Measurements from ENCODE around the gene KLC1. TPM values are rescaled to one million over a fixed set of nuclear protein-coding genes. Genes with fewer than 3 reads are reported as not detected.

Gene KLC1
- total RNA-seq, 1 donor from 2014 or later: 211 TPM

DNA sequence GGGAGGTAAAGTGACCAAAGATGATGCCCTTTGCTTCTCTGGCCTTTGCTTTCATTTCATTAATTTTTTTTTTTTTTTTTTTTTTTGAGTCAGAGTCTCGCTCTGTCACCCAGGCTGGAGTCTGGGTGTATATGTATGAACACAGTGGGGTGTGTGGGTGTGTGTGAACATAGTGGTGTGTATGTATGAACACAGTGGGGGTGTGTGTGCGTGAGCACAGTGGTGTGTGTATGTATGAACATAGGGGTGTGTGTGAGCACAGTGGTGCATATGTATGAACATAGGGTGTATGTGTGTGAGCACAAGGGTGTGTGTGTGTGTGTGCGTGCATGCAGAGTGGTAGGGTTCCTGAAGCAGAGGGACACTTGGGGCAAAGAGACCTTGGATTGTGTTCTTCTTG is 9.6 kb downstream of the KLC1 start:
- DNase-seq (ENCODE audit: extremely low spot score, unreplicated experiment): no peak
- Mint-ChIP-seq H3K4me1 (ENCODE audit: unreplicated experiment) (peaks cover 37% of the 10 kb centered on the region), H3K36me3 (ENCODE audit: unreplicated experiment) (peaks cover 5% of the 10 kb centered on the region), H3K27me3 (ENCODE audit: unreplicated experiment) (no peaks in the 10 kb centered on the region), H3K9me3 (ENCODE audit: unreplicated experiment) (no peaks in the 10 kb centered on the region), H3K27ac (ENCODE audit: unreplicated experiment) (no peak overlapping the region), H3K4me3 (ENCODE audit: unreplicated experiment) (no peak overlapping the region)
- TF ChIP-seq, protein P1, sequence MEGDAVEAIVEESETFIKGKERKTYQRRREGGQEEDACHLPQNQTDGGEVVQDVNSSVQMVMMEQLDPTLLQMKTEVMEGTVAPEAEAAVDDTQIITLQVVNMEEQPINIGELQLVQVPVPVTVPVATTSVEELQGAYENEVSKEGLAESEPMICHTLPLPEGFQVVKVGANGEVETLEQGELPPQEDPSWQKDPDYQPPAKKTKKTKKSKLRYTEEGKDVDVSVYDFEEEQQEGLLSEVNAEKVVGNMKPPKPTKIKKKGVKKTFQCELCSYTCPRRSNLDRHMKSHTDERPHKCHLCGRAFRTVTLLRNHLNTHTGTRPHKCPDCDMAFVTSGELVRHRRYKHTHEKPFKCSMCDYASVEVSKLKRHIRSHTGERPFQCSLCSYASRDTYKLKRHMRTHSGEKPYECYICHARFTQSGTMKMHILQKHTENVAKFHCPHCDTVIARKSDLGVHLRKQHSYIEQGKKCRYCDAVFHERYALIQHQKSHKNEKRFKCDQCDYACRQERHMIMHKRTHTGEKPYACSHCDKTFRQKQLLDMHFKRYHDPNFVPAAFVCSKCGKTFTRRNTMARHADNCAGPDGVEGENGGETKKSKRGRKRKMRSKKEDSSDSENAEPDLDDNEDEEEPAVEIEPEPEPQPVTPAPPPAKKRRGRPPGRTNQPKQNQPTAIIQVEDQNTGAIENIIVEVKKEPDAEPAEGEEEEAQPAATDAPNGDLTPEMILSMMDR (IDR thresholded peaks at IDR 0.05): no peak

DNA sequence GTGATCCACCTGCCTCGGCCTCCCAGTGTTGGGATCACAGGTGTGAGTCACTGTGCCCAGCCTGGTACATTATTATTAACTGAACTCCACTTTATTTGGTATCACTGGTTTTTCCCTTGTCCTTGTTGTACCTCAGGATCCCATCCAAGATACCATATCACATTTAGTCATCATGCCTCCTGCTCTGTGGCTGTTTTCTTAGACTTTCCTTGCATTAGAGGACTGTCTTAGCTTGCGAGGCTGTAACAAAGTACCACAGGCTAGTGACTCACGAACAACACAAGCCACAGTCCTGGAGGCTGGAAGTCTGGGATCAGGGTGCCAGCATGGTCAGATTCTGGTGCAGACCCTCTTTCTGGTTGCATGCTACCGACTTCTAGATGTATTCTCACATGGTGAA is 12.2 kb downstream of the KLC1 start:
- Mint-ChIP-seq H3K9me3 (ENCODE audit: unreplicated experiment) (no peaks in the 10 kb centered on the region), H3K27ac (ENCODE audit: unreplicated experiment) (no peak overlapping the region), H3K27me3 (ENCODE audit: unreplicated experiment) (no peaks in the 10 kb centered on the region), H3K4me3 (ENCODE audit: unreplicated experiment) (no peak overlapping the region), H3K4me1 (ENCODE audit: unreplicated experiment) (peaks cover 19% of the 10 kb centered on the region), H3K36me3 (ENCODE audit: unreplicated experiment) (peaks cover 5% of the 10 kb centered on the region)
- DNase-seq (ENCODE audit: extremely low spot score, unreplicated experiment): no peak
- TF ChIP-seq, protein P1 (IDR thresholded peaks at IDR 0.05): no peak

DNA sequence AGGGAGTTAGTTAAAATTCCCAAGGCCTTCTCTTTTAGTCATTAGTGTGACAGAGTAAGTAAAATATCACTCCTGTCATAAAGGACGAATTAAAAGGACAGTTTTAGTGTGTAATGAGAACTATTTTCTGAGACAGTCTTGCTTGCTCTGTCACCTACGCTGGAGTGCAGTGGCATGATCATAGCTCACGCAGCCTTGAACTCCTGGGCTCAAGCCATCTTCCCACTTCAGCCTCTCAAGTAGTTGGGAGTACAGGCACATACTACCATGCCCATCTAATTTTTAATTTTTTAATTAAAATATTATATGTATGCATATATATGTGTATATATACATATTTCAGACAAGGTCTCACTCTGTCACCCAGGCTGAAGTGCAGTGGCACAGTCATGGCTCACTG is 17.2 kb downstream of the KLC1 start:
- TF ChIP-seq, protein P1 (IDR thresholded peaks at IDR 0.05): no peak
- H3K27ac Mint-ChIP-seq (ENCODE audit: unreplicated experiment): no peak overlapping the region
- no peaks in the 10 kb centered on the region for H3K36me3 Mint-ChIP-seq (ENCODE audit: unreplicated experiment)
- no peak overlapping the region for H3K4me3 Mint-ChIP-seq (ENCODE audit: unreplicated experiment)
- H3K27me3 Mint-ChIP-seq (ENCODE audit: unreplicated experiment): no peaks in the 10 kb centered on the region
- H3K9me3 Mint-ChIP-seq (ENCODE audit: unreplicated experiment): no peaks in the 10 kb centered on the region
- H3K4me1 Mint-ChIP-seq (ENCODE audit: unreplicated experiment): peaks cover 4% of the 10 kb centered on the region
- no peak for DNase-seq (ENCODE audit: extremely low spot score, unreplicated experiment)

DNA sequence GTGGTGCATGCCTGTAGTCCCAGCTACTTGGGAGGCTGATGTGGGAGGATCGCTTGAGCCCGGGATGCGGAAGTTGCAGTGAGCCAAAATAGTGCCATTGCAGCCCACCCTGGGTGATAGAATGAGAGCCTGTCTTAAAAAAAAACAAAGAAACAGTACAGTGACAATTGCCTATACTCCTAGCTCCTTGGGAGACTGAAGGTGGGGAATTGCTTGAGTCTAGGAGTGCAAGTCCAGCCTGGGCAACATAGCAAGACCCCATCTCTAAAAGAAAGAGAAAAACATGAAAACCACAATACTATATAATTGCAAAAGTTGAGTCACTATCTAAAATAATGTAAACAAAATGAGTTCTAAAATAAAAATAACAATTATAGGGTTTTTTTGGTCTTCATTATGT is 20.0 kb downstream of the KLC1 start:
- Mint-ChIP-seq H3K27me3 (ENCODE audit: unreplicated experiment) (no peaks in the 10 kb centered on the region), H3K4me1 (ENCODE audit: unreplicated experiment) (peaks cover 27% of the 10 kb centered on the region), H3K9me3 (ENCODE audit: unreplicated experiment) (no peaks in the 10 kb centered on the region), H3K36me3 (ENCODE audit: unreplicated experiment) (no peaks in the 10 kb centered on the region), H3K4me3 (ENCODE audit: unreplicated experiment) (no peak overlapping the region), H3K27ac (ENCODE audit: unreplicated experiment) (no peak overlapping the region)
- DNase-seq (ENCODE audit: extremely low spot score, unreplicated experiment): no peak
- TF ChIP-seq, protein P1 (IDR thresholded peaks at IDR 0.05): no peak

DNA sequence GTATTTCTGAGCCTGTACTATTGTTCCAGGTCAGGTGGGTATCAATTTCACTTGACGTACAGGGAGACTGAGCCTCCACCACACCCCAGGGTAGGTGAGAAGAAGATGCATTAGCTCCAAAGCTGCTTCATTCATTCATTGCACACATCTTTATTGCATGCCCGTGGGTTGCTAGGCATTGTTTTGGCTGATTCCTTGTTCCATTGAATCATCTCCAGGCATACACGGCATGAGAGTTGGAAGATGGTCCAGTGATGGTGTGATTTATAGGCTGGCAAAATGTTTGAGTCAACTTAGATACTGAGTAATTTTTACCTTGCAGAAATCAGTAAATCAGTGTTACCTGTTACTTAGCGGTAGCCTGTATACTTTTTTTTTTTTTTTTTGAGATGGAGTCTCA is 21.2 kb downstream of the KLC1 start:
- H3K36me3 Mint-ChIP-seq (ENCODE audit: unreplicated experiment): peaks cover 4% of the 10 kb centered on the region
- H3K4me3 Mint-ChIP-seq (ENCODE audit: unreplicated experiment): no peak overlapping the region
- H3K9me3 Mint-ChIP-seq (ENCODE audit: unreplicated experiment): no peaks in the 10 kb centered on the region
- TF ChIP-seq, protein P1 (IDR thresholded peaks at IDR 0.05): no peak
- H3K27ac Mint-ChIP-seq (ENCODE audit: unreplicated experiment): no peak overlapping the region
- no peaks in the 10 kb centered on the region for H3K27me3 Mint-ChIP-seq (ENCODE audit: unreplicated experiment)
- H3K4me1 Mint-ChIP-seq (ENCODE audit: unreplicated experiment): peaks cover 33% of the 10 kb centered on the region
- no peak for DNase-seq (ENCODE audit: extremely low spot score, unreplicated experiment)
